ENCODE results near the gene MAPKAPK2.

The MAPKAPK2 gene

GRCh38 chr1:206703661-206704060 lies 19.0 kb downstream of the MAPKAPK2 start:
- peak; percentile 47 for DNase-seq (ENCODE audit: low read depth)

- no peak for DNase-seq (ENCODE audit: low read depth)
Measured at GRCh38 chr1:206704226-206704625, 19.5 kb downstream of the MAPKAPK2 start.

GRCh38 chr1:206705191-206705590 lies 20.5 kb downstream of the MAPKAPK2 start:
- no peak for DNase-seq (ENCODE audit: low read depth)

GRCh38 chr1:206705726-206706297 lies 21.1 kb downstream of the MAPKAPK2 start:
- DNase-seq (ENCODE audit: low read depth): no peak

- DNase-seq (ENCODE audit: low read depth): no peak
Measured at GRCh38 chr1:206706298-206706791, 21.6 kb downstream of the MAPKAPK2 start.

- DNase-seq (ENCODE audit: low read depth): no peak
Measured at GRCh38 chr1:206706806-206707366, 22.2 kb downstream of the MAPKAPK2 start.

- no peak for DNase-seq (ENCODE audit: low read depth)
Measured at GRCh38 chr1:206708058-206708457, 23.4 kb downstream of the MAPKAPK2 start.

- DNase-seq (ENCODE audit: low read depth): no peak
Measured at GRCh38 chr1:206708882-206709281, 24.2 kb downstream of the MAPKAPK2 start.

- DNase-seq (ENCODE audit: low read depth): no peak
Measured at GRCh38 chr1:206709322-206709721, 24.6 kb downstream of the MAPKAPK2 start.

- no peak for DNase-seq (ENCODE audit: low read depth)
Measured at GRCh38 chr1:206709772-206710459, 25.2 kb downstream of the MAPKAPK2 start.

GRCh38 chr1:206710460-206710823 lies 25.7 kb downstream of the MAPKAPK2 start:
- DNase-seq (ENCODE audit: low read depth): no peak

- DNase-seq (ENCODE audit: low read depth): no peak
Measured at GRCh38 chr1:206713070-206713469, 28.4 kb downstream of the MAPKAPK2 start.

- DNase-seq (ENCODE audit: low read depth): no peak
Measured at GRCh38 chr1:206713910-206714312, 29.2 kb downstream of the MAPKAPK2 start.

GRCh38 chr1:206714331-206715058 lies 29.8 kb downstream of the MAPKAPK2 start:
- no peak for DNase-seq (ENCODE audit: low read depth)

- no peak for DNase-seq (ENCODE audit: low read depth)
Measured at GRCh38 chr1:206715120-206715519, 30.4 kb downstream of the MAPKAPK2 start.

GRCh38 chr1:206715552-206716158 lies 30.9 kb downstream of the MAPKAPK2 start:
- peak; percentile 25 for DNase-seq (ENCODE audit: low read depth)

GRCh38 chr1:206716159-206716869 lies 31.6 kb downstream of the MAPKAPK2 start:
- no peak for DNase-seq (ENCODE audit: low read depth)

- no peak for DNase-seq (ENCODE audit: low read depth)
Measured at GRCh38 chr1:206716870-206717673, 32.4 kb downstream of the MAPKAPK2 start.

- no peak for DNase-seq (ENCODE audit: low read depth)
Measured at GRCh38 chr1:206717674-206717989, 32.9 kb downstream of the MAPKAPK2 start.

- DNase-seq (ENCODE audit: low read depth): no peak
Measured at GRCh38 chr1:206719169-206719839, 34.6 kb downstream of the MAPKAPK2 start.

Measured in T follicular helper cell (primary cell).